A673 (cell line): Measurements from ENCODE around the gene ACAP1. TPM values are rescaled to one million over a fixed set of nuclear protein-coding genes. Genes with fewer than 3 reads are reported as not detected.

Experiments used
- BruUV-seq: library from RNA; stranded (reverse); fragments of 400-500 nt; replicated peaks from 2 replicates; lab custom pipeline; 2021; lab: Mats Ljungman, UMichigan
- CTCF ChIA-PET: fragments of 300-600 bp; sonication (Branson Sonifier 250); formaldehyde crosslinking; loops from one replicate; lab custom pipeline; 2022; ENCODE audit warnings: antibody characterized with exemption; lab: Charles Lee
- POLR2A ChIA-PET: fragments of 300-600 bp; sonication (Branson Sonifier 250); formaldehyde crosslinking; loops from one replicate; lab custom pipeline; 2022; ENCODE audit warnings: antibody characterized with exemption; ENCODE audit not compliant: low non-redundant PET; lab: Charles Lee
- DNase-seq: peaks from one replicate; pipeline ENCODE4 v3.0.0-alpha.2; 2015; ENCODE audit warnings: low spot score
- H3K27ac ChIP-seq: fragments of 200-600 bp; sonication (generic); 2 replicates; pipeline ENCODE4 v1.5.1; 2016; ENCODE audit warnings: mixed run types, low read depth, mild to moderate bottlenecking, mixed read lengths, antibody characterized with exemption, low read length; ENCODE audit not compliant: poor library complexity, severe bottlenecking
- H3K27me3 ChIP-seq: fragments of 200-600 bp; sonication (generic); replicated peaks from 2 replicates; pipeline ENCODE4 v1.6.1; 2017; ENCODE audit warnings: mixed run types, low read depth, mild to moderate bottlenecking, mixed read lengths, antibody characterized with exemption, low read length; ENCODE audit not compliant: insufficient read depth, poor library complexity
- H3K36me3 ChIP-seq: fragments of 200-600 bp; sonication (generic); 2 replicates; pipeline ENCODE4 v1.6.1; 2016; ENCODE audit warnings: mixed run types, mild to moderate bottlenecking, mixed read lengths, antibody characterized with exemption, low read length; ENCODE audit not compliant: insufficient read depth, poor library complexity, severe bottlenecking
- H3K4me1 ChIP-seq: fragments of 200-600 bp; sonication (generic); 2 replicates; pipeline ENCODE4 v1.6.1; 2017; ENCODE audit warnings: mixed run types, mild to moderate bottlenecking, mixed read lengths, antibody characterized with exemption, low read length; ENCODE audit not compliant: insufficient read depth, poor library complexity, severe bottlenecking
- H3K4me3 ChIP-seq: fragments of 200-600 bp; sonication (generic); 2 replicates; pipeline ENCODE4 v1.5.1; 2016; ENCODE audit warnings: low read depth, mixed run types, mild to moderate bottlenecking, mixed read lengths, low read length; ENCODE audit not compliant: poor library complexity, severe bottlenecking
- H3K9me3 ChIP-seq: fragments of 200-600 bp; sonication (generic); 2 replicates; pipeline ENCODE4 v1.6.1; 2016; ENCODE audit warnings: mixed run types, low read depth, mild to moderate bottlenecking, mixed read lengths, antibody characterized with exemption, low read length; ENCODE audit not compliant: poor library complexity, severe bottlenecking
- CTCF ChIP-seq: fragments of 300-800, 200-600 bp; sonication (generic); conservative IDR thresholded peaks from 2 replicates; pipeline ENCODE4 v1.5.1; 2017; ENCODE audit warnings: low read depth, mild to moderate bottlenecking, antibody characterized with exemption, low read length, moderate library complexity, mixed read lengths
- EZH2 ChIP-seq: fragments of 200-600 bp; sonication (generic); IDR thresholded peaks from 2 replicates; pipeline ENCODE4 v1.6.1; 2017; ENCODE audit warnings: borderline replicate concordance, low read depth, mild to moderate bottlenecking, mixed read lengths, antibody characterized with exemption, low read length; ENCODE audit not compliant: poor library complexity, severe bottlenecking
- intact Hi-C: fragments of 100-400 bp; cut with micrococcal nuclease; formaldehyde crosslinking; loops from one replicate; pipeline ENCODE4 v1.10.0; 2022; ENCODE audit not compliant: unreplicated experiment
- total RNA-seq: library from RNA; stranded (reverse); gene quantifications from 2 replicates; pipeline ENCODE4 v1.2.3, GENCODE V29; 2021

The ACAP1 gene
- total RNA-seq, 1 experiment from 2014 or later: 1.1 TPM

- BruUV-seq: no TSS peak
Measured at GRCh38 chr17:7379134-7379533, 42.8 kb downstream of the ACAP1 start.

DNA sequence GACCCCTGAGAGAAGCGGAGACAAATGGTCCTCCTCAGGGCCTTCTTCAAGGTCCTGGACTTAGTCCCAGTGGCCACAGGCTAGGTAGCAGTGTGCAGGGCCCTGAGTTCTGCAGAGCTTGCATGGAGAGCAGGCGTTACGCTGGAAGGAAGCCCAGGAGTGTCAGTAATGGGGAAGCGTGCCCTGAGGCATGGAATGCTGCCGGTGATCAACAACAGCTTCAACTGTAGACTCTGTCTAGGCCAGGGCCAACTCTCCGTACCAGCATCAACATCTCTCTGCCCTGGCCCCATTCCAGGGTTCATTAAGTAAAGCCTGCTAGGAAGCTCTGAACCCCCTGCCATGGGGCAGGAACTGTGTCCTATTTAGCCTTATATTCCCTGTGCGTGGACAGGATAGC is 44.0 kb downstream of the ACAP1 start:
- Histone ChIP-seq H3K4me3 (peak overlapping the region; percentile 36), H3K9me3 (no peaks in the 10 kb centered on the region), H3K36me3 (no peaks in the 10 kb centered on the region), H3K27ac (no peak overlapping the region), H3K27me3 (no peaks in the 10 kb centered on the region), H3K4me1 (no peaks in the 10 kb centered on the region)
- no peak for DNase-seq
- intact Hi-C loops: no loop called here
- POLR2A ChIA-PET: no interaction called here
- CTCF ChIA-PET: no interaction called here
- no TSS peak for BruUV-seq
- no peak for TF ChIP-seq CTCF
- no peak for TF ChIP-seq EZH2

More at GRCh38 chr17:7379134-7379533, 42.8 kb downstream of the ACAP1 start:
- no peaks in the 10 kb centered on the region for H3K36me3 ChIP-seq
- no peak overlapping the region for H3K27ac ChIP-seq
- no peaks in the 10 kb centered on the region for H3K27me3 ChIP-seq
- ChIA-PET CTCF (no interaction called here), POLR2A (no interaction called here)
- intact Hi-C loops: no loop called here
- no peak overlapping the region for H3K4me3 ChIP-seq
- H3K9me3 ChIP-seq: no peaks in the 10 kb centered on the region
- H3K4me1 ChIP-seq: no peaks in the 10 kb centered on the region
- no peak for DNase-seq
- TF ChIP-seq EZH2 (no peak), CTCF (no peak)

DNA sequence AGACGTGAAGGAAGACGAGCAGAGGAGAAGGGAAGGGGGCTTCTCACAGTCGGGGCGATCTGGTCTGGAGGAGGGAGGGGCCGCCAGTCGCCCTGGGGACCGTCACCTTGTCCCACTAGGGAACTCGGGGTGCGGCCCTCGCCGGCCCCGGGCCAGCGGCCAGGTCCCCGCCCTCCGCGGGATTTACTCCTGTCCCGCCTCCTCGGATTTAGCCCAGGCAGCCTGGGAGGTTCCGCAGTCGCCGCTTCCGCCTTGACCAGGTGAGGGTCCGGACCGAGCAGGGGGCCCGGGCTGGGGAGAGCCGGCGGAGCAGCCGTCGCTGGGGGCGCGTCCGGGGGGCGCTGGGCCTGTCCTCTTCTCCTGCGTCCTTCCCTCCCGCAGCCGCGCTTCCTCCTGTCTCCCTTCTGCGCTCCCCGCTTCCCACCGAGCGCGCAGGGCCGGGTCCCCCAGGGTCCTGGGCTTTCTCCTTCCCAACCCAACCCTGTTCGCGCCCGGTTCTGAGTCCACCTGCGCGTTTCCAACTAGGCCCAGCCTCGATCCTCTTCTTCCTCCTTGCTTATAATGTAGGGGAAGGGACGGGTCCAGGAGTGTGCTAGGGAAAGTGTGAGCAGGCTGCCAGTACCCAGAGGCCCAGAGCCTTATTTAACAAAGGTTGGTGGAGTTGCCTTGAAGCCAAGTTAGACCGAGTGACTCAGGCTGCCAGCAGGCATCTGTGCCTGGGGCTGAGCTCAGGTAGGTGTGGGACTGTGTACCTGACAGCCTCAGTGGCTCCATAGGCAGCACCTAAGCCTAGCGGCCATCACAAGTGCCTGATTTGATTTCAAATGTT is 44.7 kb downstream of the ACAP1 start, which contains the start of gene TNK1:
TNK1 (plus strand) TSS at position 235 of the 829 bp plus-strand sequence. CDS start 1,838 bp downstream, outside the sequence.
- no TSS peak for BruUV-seq
- ChIA-PET CTCF (no interaction called here), POLR2A (interaction anchor here (0.5 kb wide), 1 partner anchor 334 kb away, joined by 5 read pairs; no protein-coding TSS in a partner anchor)
- Histone ChIP-seq H3K4me1 (no peaks in the 10 kb centered on the region), H3K4me3 (peak within 1 kb of the TSS; percentile 36), H3K27ac (no peak within 1 kb of the TSS), H3K9me3 (no peaks in the 10 kb centered on the region), H3K36me3 (no peaks in the 10 kb centered on the region), H3K27me3 (no peaks in the 10 kb centered on the region)
- TF ChIP-seq CTCF (no peak), EZH2 (no peak)
- no peak for DNase-seq
- intact Hi-C loops: no loop called here
